Right renal pelvis (tissue), 4 donors: ENCODE results near the gene TMEM117. TPM values are rescaled to one million over a fixed set of nuclear protein-coding genes. Genes with fewer than 3 reads are reported as not detected.
"Not testable (repeated sequence)": the region's sequence is repeated elsewhere in the genome, so short reads cannot be mapped to it uniquely, and the experiment has no call there.

ENCODE experiments used
- DNase-seq, 4 donors: peaks; one replicate each; pipeline ENCODE4 v3.0.0-alpha.2; 2013; ENCODE audit warnings: low read depth in 4 of 4, low spot score in 3 of 4, missing footprints in 1 of 4
- polyA plus RNA-seq, 4 donors: library from polyadenylated mRNA; unstranded; fragments of 120-200 nt; gene quantifications; one replicate each; pipeline ENCODE4 v1.2.1, GENCODE V29; 2013; ENCODE audit not compliant: insufficient read length in 4 of 4

Gene TMEM117
- polyA plus RNA-seq, 4 donors: 12.1 to 16.4 (median 15.2) TPM

GRCh38 chr12:44003721-44004120 lies 167.8 kb downstream of the TMEM117 start:
- no peak for DNase-seq

GRCh38 chr12:44015333-44015941 lies 179.6 kb downstream of the TMEM117 start:
- peak; percentile 33 to 41 (median 36) for DNase-seq

- DNase-seq: no peak
Measured at GRCh38 chr12:44017216-44017615, 181.3 kb downstream of the TMEM117 start.

GRCh38 chr12:44019118-44019517 lies 183.2 kb downstream of the TMEM117 start:
- DNase-seq: no peak

GRCh38 chr12:44020555-44020954 lies 184.7 kb downstream of the TMEM117 start:
- no peak for DNase-seq

- DNase-seq: no peak
Measured at GRCh38 chr12:44021471-44021971, 185.6 kb downstream of the TMEM117 start.

DNA sequence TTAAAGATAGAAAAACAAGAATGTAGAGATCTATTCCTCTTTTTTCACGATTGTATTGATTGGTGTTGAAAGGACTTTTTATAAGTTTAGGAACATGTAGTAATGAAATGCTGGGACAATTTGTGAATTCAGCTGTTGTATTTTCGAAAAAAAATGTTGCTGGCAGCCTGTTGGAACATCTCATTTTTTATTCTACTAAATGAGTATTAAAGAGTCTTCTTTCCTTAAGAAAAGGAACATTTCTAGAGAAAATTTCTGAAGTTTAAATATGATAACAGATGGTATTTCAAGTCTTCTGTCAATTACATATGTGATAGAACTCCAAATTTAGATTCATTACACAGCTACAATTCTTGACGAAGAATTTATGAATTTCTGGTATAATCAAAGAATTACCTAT lies 189.6 kb downstream of the TMEM117 start:
- DNase-seq: no peak

- no peak for DNase-seq
Measured at GRCh38 chr12:44026046-44026445, 190.2 kb downstream of the TMEM117 start.

GRCh38 chr12:44026926-44027325 lies 191.0 kb downstream of the TMEM117 start:
- not testable (repeated sequence) for DNase-seq

GRCh38 chr12:44029194-44029593 lies 193.3 kb downstream of the TMEM117 start:
- no peak for DNase-seq

DNA sequence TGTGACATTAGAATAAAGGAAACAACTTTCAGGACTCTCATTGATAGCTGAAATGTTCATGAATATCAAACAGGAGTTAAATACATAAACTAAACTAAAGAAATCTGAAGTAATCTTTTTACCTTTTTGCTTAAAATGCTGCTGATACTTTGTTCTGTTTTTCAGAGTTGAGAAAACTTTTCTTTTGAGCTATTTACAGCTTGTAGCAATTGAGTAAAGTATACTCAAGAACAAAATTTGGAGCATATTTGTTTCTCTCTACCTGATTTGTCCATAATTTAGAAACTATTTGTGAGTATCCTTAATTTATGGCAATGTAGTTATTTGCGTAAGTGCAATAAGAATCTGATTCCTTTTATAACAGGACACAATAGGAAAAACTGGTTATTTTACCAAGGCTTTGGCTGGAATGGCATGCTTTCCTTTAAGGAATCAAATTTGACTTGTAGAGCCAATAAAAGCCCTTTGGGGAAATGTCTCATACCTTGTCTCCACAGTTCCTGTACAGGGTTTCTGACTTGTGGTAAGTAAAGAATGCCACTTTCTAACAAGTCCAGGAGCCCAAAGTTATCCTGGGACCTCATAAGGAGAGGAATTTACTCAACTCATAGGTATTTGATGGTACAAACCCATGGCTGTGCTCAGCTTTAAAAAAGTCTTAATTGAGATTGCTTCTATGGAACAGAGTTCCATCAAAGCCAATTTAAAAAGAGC lies 195.7 kb downstream of the TMEM117 start:
- no peak for DNase-seq

DNA sequence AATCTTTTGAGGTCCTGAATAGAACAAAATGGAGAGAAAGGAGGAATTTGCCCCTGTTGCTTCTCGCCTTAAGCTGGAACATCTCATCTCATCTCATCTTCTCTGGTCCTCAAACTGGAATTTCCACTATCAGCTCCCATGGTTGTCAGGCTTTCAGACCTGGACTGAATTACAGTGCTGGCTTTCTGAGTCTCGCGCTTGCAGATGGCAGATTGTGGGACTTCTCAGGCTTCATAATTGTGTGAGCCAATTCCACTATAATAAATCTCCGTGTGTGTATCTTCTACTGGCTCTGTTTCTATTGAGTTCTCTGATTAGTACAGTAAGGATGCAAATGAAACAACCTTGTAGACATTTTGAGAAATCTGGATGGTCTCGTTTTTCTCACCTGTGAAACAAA lies 199.0 kb downstream of the TMEM117 start:
- no peak for DNase-seq

- no peak for DNase-seq
Measured at GRCh38 chr12:44036875-44037443, 201.1 kb downstream of the TMEM117 start.

GRCh38 chr12:44038411-44038810 lies 202.5 kb downstream of the TMEM117 start:
- no peak for DNase-seq

DNA sequence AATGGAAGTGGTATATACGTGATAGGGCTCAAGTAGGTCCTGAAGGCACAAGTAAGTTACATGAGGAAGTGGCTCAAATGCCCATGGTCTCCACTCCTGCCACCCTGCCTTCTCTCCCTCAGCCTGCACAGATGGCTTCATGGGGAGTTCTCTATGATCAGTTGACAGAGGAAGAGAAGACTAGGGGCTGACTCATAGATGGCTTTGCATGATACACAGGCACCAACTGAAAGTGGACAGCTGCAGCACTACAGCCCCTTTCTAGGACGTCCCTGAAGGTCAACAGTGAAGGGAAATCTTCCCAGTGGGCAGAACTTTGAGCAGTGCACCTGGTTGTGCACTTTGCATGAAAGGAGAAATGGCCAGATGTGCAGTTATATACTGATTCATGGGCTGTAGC lies 208.6 kb downstream of the TMEM117 start:
- DNase-seq: not testable (repeated sequence)

DNA sequence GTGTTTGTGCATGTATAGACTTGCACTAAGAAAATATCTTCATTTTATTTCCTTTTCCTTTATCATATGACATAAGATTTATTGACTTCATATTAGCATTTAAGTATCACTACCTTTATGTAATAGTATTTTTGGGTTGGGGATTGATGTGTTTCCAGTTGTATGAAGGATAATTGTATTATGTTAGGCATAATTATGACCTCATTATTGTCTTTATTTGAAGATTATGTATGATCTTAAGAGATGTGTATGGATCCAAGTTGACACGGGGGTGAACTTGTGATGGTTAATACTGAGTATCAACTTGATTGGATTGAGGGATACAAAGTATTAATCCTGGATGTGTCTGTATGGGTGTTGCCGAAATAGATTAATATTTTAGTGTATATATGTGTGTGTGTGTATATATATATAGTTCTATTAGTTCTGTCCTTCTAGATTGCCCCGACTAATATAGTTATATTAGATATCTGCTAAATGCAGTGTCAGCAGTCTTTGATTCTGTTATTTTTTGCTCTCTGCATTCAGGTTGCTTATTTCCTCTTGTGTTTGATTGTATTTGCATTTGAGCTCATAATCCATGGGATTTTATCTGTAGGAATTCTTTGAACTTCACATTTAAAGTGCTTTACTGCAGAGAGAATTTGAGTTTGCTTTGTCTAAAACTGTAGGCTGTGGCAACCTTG lies 211.0 kb downstream of the TMEM117 start:
- DNase-seq: no peak

DNA sequence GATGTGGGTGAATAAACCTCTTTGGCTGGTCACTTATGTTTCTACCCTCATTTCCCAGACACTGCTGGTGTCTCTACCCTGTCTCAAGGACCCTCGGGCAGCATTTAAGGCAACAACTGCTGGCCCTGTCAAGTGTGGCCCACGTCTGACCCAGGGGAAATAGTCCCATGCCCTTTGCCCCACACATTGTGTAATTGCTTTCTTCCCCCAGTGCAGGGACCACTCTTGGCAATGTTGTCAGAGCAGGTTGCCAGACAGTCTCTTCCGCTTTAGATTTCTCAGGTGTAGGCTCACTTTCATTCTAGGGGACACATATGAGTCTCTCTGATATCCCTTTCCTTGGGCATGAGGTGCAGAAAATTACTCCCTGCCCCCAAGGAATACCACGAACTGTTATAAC lies 216.7 kb downstream of the TMEM117 start:
- no peak for DNase-seq

- no peak for DNase-seq
Measured at GRCh38 chr12:44053549-44054127, 217.8 kb downstream of the TMEM117 start.

DNA sequence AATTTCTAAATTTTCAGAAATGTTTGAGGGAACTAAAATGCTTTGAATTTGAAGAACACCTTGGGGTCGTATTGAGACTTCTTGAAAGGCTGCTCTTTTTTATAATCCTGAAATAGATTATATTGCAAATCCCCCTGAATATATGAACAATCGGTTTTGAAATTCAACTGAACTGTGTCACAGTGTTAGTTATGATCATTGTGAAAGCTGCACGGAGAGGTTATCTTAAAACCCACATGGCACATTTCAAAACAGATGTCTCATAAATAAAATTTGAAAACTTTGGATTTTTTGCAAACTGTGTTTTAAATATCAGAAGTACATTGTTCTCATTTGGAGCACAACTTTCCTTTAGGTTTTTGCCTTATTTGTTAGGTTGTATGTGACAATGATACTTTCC lies 218.4 kb downstream of the TMEM117 start:
- DNase-seq: no peak

DNA sequence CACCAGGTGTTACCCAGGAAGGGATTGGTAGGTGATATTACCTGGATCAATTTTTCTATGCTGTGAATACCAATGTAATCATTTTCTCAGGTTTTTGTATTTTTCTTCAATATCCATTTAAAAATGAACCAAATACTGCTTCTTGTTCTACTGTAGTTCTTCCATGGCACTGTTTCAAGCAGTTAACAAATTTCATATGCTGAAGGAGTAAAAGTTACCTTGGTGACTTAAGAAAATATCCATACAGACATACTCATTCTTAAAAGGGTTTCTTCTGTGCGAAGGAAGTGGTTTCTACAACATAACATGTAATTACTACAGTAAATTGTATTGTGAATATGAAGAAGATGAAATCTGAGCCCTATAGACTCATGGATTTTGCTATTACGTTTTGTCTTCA lies 222.5 kb downstream of the TMEM117 start:
- DNase-seq: no peak

DNA sequence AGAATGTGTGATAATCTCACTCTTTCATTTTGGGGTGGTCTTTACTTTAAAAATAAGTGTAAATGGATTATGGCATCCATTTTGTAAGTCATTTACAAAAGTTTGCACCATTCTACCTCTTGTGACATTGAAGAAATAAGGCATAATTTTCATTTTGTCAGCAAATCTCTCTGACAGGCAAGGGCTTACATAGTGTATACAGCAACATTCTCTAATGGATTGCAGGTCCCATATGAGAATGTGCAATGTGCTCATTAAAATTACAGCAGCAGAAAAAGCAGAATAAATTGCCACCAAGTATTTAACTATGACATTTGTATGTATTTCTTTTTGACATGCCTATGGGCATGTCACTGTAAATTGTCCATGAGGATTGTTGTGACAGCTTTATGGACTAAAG lies 223.6 kb downstream of the TMEM117 start:
- no peak for DNase-seq
